ENCODE measurements around the gene SAPCD1.
A peak's percentile ranks its signal among the peaks of the same experiment; 100 is the strongest.

SAPCD1 gene

GRCh38 chr6:31729515-31729978 lies 32.9 kb upstream of the SAPCD1 start:
- peak; percentile 92 for DNase-seq (ENCODE audit: low read depth)

GRCh38 chr6:31729979-31730630 lies 32.4 kb upstream of the SAPCD1 start:
- peak; percentile 82 for DNase-seq (ENCODE audit: low read depth)

GRCh38 chr6:31730631-31731086 lies 31.8 kb upstream of the SAPCD1 start:
- DNase-seq (ENCODE audit: low read depth): no peak

GRCh38 chr6:31732029-31732428 lies 30.4 kb upstream of the SAPCD1 start:
- DNase-seq (ENCODE audit: low read depth): no peak

- no peak for DNase-seq (ENCODE audit: low read depth)
These were observed 28.7 kb upstream of the SAPCD1 start for GRCh38 chr6:31733734-31734133.

GRCh38 chr6:31734247-31734820 lies 28.1 kb upstream of the SAPCD1 start:
- DNase-seq (ENCODE audit: low read depth): no peak

- DNase-seq (ENCODE audit: low read depth): peak; percentile 48
These were observed 27.5 kb upstream of the SAPCD1 start for GRCh38 chr6:31734821-31735406.

GRCh38 chr6:31736021-31736767 lies 26.3 kb upstream of the SAPCD1 start, which contains the start of gene CLIC1:
CLIC1 (minus strand) TSS chr6:31736530; CDS start chr6:31736300, 230 bp downstream.
- DNase-seq (ENCODE audit: low read depth): peak; percentile 80

- no peak for DNase-seq (ENCODE audit: low read depth)
These were observed 25.6 kb upstream of the SAPCD1 start for GRCh38 chr6:31736768-31737314.

- no peak for DNase-seq (ENCODE audit: low read depth)
These were observed 25.0 kb upstream of the SAPCD1 start for GRCh38 chr6:31737315-31737990.

- DNase-seq (ENCODE audit: low read depth): peak; percentile 82
These were observed 24.2 kb upstream of the SAPCD1 start for GRCh38 chr6:31737991-31738979.

- DNase-seq (ENCODE audit: low read depth): peak; percentile 99
These were observed 22.6 kb upstream of the SAPCD1 start, which contains the start of gene MSH5 for GRCh38 chr6:31739639-31740396. MSH5 (plus strand) TSS chr6:31740005; CDS start chr6:31740467, 462 bp downstream.

GRCh38 chr6:31740397-31741223 lies 21.8 kb upstream of the SAPCD1 start:
- no peak for DNase-seq (ENCODE audit: low read depth)

GRCh38 chr6:31741815-31742214 lies 20.6 kb upstream of the SAPCD1 start:
- no peak for DNase-seq (ENCODE audit: low read depth)

- DNase-seq (ENCODE audit: low read depth): no peak
These were observed 19.6 kb upstream of the SAPCD1 start for GRCh38 chr6:31742894-31743293.

- no peak for DNase-seq (ENCODE audit: low read depth)
These were observed 18.0 kb upstream of the SAPCD1 start for GRCh38 chr6:31744422-31744821.

- no peak for DNase-seq (ENCODE audit: low read depth)
These were observed 13.0 kb upstream of the SAPCD1 start for GRCh38 chr6:31749301-31750036.
